GM19455 (cell line): ENCODE results near the gene NHERF2.

Experiments used
- ATAC-seq: cut with Tn5 transposase; IDR thresholded peaks from one replicate; pipeline ENCODE4 v1.9.1; 2021; ENCODE audit not compliant: unreplicated experiment

Gene NHERF2

DNA sequence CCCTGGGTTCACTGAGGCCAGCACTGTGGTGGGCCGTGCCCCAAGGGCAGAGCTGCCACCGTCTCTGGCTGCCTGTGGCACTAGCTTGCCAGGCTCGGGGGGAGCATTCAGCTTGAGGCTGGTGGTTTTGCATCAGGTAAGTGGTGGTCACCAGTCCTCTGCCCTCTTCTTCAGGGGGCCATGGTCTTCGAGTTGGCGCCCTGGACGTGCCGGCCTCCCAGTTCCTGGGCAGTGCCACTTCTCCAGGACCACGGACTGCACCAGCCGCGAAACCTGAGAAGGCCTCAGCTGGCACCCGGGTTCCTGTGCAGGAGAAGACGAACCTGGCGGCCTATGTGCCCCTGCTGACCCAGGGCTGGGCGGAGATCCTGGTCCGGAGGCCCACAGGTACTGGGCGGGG lies 53.3 kb downstream of the NHERF2 start:
- ATAC-seq = no peak

DNA sequence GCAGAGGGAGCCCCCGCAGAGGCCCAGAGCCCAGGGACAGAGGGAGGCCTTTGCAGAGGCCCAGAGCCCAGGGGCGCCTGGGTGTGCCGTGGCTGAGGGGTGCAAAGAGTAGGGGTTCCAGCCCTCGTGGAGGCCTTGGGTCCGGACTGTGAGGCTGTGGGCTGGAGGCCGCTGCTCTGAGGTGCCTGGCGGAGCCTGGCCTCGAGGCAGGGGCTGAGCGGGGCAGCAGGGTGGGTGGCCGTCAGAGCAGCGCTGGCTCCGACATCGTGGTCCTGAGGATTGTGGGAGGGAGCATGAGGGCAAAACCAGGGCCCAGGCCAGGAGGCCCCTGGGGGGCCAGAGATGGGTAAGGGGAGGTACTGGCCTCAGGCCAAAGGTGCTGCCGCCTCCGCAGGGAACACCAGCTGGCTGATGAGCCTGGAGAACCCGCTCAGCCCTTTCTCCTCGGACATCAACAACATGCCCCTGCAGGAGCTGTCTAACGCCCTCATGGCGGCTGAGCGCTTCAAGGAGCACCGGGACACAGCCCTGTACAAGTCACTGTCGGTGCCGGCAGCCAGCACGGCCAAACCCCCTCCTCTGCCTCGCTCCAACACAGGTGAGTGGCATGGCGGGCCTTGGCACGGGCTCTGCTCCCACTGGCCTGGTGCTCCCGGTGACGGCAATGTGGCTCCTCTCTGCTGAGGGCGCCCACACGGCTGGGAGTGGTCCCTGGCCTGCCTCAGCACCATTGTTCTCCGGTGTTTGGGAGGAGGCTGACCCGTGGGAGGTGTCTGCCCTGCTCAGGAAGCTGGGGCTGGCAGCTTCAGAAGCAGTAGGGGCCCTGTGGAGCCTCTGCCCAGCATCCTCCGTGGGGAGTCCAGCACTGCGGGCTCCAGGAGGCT lies 54.7 kb downstream of the NHERF2 start:
- no peak for ATAC-seq

- no peak for ATAC-seq
Measured at GRCh38 chr16:2082171-2082982, 55.7 kb downstream of the NHERF2 start.

DNA sequence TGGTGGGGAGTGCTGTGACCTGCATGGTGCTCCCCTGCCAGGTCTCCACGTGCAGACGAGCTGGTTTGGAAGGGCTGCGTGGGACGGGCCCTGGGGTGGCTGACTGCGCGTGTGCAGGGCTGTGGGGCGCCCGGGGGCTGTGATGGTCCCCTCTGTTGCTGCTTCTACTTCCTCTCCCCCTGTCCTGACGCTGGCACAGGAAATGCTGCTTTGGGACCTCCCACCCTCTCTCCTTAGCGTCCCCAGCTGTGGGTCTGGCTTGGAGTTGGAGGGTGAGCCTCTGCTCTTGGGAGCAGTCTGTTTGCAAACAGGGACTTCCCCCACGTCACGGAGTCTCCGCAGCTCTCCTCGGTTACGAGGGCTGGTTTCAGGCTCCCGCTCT lies 56.3 kb downstream of the NHERF2 start:
- ATAC-seq = no peak

- no peak for ATAC-seq
Measured at GRCh38 chr16:2083409-2083808, 56.7 kb downstream of the NHERF2 start.

DNA sequence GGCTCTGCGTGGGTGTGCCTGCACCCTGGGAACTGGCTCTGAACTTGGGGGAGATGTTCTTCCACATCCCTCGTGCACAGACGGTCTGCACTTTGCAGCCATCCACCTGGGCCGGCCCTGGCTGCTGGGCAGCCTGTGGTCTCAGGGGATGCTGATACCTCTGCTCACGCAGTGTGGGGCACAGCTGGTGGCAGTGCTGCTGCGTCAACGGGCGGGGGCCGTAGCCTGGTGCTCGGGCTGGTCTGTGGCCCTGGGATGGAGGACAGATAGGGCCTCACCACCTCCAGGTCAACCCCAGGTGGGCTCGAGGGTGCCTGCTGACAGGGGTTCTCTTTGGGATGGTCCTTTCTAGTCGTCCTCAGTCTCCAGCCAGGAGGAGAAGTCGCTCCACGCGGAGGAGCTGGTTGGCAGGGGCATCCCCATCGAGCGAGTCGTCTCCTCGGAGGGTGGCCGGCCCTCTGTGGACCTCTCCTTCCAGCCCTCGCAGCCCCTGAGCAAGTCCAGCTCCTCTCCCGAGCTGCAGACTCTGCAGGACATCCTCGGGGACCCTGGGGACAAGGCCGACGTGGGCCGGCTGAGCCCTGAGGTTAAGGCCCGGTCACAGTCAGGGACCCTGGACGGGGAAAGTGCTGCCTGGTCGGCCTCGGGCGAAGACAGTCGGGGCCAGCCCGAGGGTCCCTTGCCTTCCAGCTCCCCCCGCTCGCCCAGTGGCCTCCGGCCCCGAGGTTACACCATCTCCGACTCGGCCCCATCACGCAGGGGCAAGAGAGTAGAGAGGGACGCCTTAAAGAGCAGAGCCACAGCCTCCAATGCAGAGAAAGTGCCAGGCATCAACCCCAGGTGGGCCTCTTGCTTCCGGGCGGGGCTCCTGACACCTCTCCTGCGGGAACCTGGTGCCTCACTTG lies 57.4 kb downstream of the NHERF2 start:
- no peak for ATAC-seq

- no peak for ATAC-seq
Measured at GRCh38 chr16:2084895-2085625, 58.4 kb downstream of the NHERF2 start.

DNA sequence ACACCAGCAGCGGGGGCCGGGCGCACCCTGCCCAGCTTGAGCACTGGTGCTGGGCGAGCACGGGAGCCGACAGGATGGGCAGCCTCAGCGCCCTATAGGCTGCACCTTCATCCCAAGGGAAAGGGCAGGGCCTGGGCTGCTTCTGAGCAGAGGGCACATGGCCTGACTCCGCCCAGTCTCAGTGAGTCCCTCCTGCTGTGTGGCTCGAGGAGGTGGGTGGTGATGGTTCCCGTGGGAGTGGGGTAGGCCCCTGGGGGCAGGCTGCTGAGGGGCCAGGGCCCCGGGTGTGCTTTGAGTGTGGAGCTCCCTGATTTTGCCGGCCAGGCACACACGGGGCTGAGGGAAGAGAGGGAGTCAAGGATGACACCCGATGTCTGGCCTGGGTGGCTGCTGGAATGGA lies 59.0 kb downstream of the NHERF2 start:
- ATAC-seq = no peak

DNA sequence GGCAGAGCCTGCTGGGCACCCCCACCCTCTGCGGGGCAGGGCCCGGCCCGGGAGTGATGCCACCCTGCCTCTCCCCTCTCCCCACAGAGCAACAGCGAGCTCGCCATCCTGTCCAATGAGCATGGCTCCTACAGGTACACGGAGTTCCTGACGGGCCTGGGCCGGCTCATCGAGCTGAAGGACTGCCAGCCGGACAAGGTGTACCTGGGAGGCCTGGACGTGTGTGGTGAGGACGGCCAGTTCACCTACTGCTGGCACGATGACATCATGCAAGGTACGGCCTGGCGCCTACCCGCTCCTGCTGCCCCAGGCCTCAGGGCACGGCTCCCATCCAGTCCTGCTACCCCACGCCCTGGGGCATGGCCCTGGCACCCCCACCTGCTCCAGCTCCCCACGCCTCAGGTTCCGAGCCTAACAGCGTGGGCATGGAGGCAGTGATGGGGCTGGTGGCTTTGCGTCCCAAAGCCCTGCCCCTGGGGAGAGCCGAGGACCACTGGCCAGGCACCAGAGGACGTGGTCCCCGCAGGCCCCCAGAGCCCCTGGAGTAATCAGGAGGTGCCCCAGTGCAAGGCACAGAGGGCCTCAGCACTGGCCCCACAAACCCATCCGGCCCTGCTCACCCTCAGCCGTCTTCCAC lies 59.5 kb downstream of the NHERF2 start:
- no peak for ATAC-seq

DNA sequence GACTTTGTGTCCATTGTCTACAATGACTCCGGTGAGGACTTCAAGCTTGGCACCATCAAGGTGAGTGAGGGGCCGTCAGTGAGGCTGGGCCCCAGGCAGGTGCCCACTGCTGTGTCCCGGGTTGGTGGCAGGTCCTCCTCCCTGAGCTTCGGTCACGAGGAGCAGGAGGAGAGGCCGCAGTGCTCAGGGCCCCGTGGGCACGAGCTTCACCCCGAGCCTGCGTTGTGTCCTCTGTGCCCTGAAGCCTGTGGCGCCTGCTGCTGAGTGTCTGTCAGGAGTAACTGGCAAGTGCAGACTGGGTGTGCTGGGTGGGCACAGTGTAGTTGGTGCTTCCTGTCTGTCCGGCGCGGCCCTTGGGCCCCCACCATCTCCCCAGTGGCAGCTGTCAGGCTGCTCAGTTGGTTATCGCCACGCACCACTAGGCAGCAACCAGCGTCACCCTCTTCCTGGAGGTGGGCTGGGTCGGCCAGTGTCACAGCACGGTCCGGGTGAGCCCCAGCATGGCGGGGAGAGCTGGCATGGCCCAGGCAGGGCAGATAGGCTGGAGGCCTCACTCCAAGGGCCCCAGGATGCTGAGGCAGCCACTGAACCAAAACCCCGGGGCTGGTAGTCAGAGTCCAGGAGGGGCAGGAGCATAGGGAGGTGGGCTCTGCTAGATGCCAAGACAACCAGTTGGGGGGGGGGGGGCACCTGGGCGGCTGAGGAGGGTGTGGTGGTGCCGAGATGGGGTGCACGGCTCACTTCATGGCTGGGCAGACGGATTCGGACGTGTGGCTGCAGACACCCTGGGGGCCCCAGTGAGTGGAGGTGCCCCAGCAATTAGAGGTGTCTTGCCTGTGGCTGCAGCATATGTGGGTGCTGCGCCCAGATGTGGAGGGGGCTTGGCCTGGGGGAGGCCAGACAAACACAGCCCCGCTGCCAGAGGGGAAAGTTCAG lies 60.4 kb downstream of the NHERF2 start:
- ATAC-seq = no peak

DNA sequence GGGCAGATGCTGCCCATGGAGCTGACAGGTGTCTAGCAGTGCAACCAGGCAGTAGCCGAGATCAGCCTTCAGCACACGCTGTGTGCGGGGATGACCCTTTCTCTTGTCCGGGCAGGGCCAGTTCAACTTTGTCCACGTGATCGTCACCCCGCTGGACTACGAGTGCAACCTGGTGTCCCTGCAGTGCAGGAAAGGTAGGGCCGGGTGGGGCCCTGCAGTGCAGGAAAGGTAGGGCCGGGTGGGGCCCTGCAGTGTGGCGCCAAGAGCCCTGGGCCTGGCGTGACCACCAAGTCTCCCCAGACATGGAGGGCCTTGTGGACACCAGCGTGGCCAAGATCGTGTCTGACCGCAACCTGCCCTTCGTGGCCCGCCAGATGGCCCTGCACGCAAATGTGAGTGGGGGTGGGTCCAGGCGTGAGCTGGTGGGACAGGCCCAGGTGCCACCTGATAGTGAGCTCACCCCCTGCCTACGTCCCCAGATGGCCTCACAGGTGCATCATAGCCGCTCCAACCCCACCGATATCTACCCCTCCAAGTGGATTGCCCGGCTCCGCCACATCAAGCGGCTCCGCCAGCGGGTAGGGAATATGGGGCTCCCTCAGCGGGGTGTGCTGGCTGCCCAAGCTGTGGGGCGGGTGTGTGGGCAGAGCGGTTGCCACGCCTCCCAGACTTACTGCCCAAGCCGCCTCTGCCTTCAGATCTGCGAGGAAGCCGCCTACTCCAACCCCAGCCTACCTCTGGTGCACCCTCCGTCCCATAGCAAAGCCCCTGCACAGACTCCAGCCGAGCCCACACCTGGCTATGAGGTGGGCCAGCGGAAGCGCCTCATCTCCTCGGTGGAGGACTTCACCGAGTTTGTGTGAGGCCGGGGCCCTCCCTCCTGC lies 61.3 kb downstream of the NHERF2 start:
- ATAC-seq = no peak
